Measurements from ENCODE around the gene ATF6.

ATF6 gene

GRCh38 chr1:161981735-161982506 lies 215.8 kb downstream of the ATF6 start:
- ChIA-PET POLR2A (no interaction called here), CTCF (no interaction called here)
- TF ChIP-seq CTCF (IDR thresholded peaks at IDR 0.05; ENCODE audit: control extremely low read depth, extremely low read depth, low read depth, missing control alignments), result no peak
- DNase-seq (ENCODE audit: extremely low spot score), result no peak

GRCh38 chr1:161982507-161982895 lies 216.4 kb downstream of the ATF6 start:
- CTCF ChIA-PET, result no interaction called here
- no peak for TF ChIP-seq CTCF (IDR thresholded peaks at IDR 0.05; ENCODE audit: control extremely low read depth, extremely low read depth, low read depth, missing control alignments)
- POLR2A ChIA-PET, result no interaction called here
- no peak for DNase-seq (ENCODE audit: extremely low spot score)

- TF ChIP-seq CTCF (IDR thresholded peaks at IDR 0.05; ENCODE audit: control extremely low read depth, extremely low read depth, low read depth, missing control alignments), result no peak
- DNase-seq (ENCODE audit: extremely low spot score), result no peak
- POLR2A ChIA-PET, result no interaction called here
- CTCF ChIA-PET, result no interaction called here
Observed at GRCh38 chr1:161982917-161983316, 216.8 kb downstream of the ATF6 start.

GRCh38 chr1:161983725-161984124 lies 217.6 kb downstream of the ATF6 start:
- DNase-seq (ENCODE audit: extremely low spot score), result no peak
- no peak for TF ChIP-seq CTCF (IDR thresholded peaks at IDR 0.05; ENCODE audit: control extremely low read depth, extremely low read depth, low read depth, missing control alignments)
- CTCF ChIA-PET, result no interaction called here
- POLR2A ChIA-PET, result no interaction called here

GRCh38 chr1:161985301-161985822 lies 219.2 kb downstream of the ATF6 start:
- CTCF ChIA-PET, result no interaction called here
- POLR2A ChIA-PET, result no interaction called here
- no peak for TF ChIP-seq CTCF (IDR thresholded peaks at IDR 0.05; ENCODE audit: control extremely low read depth, extremely low read depth, low read depth, missing control alignments)
- no peak for DNase-seq (ENCODE audit: extremely low spot score)

GRCh38 chr1:161986328-161986727 lies 220.2 kb downstream of the ATF6 start:
- ChIA-PET CTCF (no interaction called here), POLR2A (no interaction called here)
- no peak for DNase-seq (ENCODE audit: extremely low spot score)
- no peak for TF ChIP-seq CTCF (IDR thresholded peaks at IDR 0.05; ENCODE audit: control extremely low read depth, extremely low read depth, low read depth, missing control alignments)
